OCI-LY3 (cell line): ENCODE measurements around the gene ZSWIM2.

Experiments used
- EZH2phosphoT487 ChIP-seq: fragments of 200-600 bp; shearing (Covaris generic); IDR thresholded peaks from 2 replicates; pipeline ENCODE4 v1.6.1; 2018; ENCODE audit warnings: antibody characterized with exemption, mixed run types, low read depth
- TF ChIP-seq, protein P1 (sequence below): fragments of 200-600, 300-600 bp; sonication (generic); IDR thresholded peaks from 2 replicates; pipeline ENCODE4 v1.5.1; 2014; ENCODE audit warnings: antibody characterized with exemption, low read length, low read depth

DNA sequence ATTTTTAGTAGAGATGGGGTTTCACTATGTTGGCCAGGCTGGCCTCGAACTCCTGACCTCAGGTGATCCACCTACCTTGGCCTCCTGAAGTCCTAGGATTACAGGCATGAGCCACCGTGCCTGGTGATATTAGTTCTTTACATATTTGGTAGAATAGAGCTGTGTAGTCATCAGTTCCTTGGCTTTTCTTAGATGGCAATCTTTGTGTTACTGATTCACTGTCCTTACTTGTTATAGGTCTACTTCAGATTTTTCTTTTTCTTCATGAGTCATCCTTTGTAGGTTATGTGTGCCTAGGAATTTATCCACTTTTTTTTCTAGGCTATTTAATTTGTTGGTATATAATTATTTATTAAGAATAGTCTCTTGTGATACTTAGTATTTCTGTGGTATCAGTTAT lies 30.3 kb upstream of the ZSWIM2 start:
- TF ChIP-seq, protein P1, sequence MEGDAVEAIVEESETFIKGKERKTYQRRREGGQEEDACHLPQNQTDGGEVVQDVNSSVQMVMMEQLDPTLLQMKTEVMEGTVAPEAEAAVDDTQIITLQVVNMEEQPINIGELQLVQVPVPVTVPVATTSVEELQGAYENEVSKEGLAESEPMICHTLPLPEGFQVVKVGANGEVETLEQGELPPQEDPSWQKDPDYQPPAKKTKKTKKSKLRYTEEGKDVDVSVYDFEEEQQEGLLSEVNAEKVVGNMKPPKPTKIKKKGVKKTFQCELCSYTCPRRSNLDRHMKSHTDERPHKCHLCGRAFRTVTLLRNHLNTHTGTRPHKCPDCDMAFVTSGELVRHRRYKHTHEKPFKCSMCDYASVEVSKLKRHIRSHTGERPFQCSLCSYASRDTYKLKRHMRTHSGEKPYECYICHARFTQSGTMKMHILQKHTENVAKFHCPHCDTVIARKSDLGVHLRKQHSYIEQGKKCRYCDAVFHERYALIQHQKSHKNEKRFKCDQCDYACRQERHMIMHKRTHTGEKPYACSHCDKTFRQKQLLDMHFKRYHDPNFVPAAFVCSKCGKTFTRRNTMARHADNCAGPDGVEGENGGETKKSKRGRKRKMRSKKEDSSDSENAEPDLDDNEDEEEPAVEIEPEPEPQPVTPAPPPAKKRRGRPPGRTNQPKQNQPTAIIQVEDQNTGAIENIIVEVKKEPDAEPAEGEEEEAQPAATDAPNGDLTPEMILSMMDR: no peak
- TF ChIP-seq EZH2phosphoT487: no peak
